DLD1 (cell line): ENCODE measurements around the gene DNAI2.

ENCODE experiments used
- in situ Hi-C: cut with HindIII; loops from 2 replicates; pipeline ENCODE4 v1.10.0; 2017; ENCODE audit warnings: low sequenced_read_pairs

DNAI2 gene

DNA sequence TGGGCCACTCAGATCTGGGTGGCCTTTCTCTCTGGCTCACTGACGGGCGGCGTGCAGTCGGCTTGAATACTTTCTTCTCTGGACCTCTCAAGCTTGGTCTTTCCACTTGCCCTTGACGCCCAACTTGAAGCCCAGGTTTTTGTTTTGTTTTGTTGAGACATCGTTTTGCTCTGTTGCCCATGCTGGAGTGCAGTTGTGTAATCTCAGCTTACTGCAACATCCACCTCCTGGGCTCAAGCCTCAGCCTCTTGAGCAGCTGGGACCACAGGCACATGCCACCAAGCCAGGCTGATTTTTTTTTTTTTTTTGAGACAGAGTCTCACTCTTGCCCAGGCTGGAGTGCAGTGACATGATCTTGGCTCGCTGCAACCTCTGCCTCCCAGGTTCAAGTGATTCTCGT lies 29.3 kb downstream of the DNAI2 start:
- in situ Hi-C loops, result loop anchor here (5.0 to 10.0 kb wide), 3 partner anchors 44 to 181 kb away; no protein-coding TSS in a partner anchor

DNA sequence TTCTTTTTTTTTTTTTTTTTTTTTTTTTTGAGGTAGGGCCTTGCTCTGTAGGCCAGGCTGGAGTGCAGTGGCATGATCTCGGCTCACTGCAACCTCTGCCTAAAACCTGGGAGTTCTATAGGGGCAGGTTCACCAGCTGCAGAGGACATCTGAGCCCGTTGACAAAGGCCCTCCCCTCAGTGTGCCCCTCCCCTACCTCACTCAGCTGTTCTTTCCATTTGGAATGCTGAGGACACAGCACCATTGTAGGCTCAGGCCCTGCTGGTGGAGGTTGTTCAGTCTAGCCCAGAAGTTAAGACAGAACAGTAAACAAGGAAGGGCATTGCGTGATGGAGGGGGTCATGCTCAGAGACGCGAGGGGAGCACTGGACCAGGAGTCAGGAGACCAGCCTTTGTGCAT lies 30.1 kb downstream of the DNAI2 start:
- in situ Hi-C loops, result loop anchor here (5.0 to 10.0 kb wide), 3 partner anchors 43 to 181 kb away; no protein-coding TSS in a partner anchor

DNA sequence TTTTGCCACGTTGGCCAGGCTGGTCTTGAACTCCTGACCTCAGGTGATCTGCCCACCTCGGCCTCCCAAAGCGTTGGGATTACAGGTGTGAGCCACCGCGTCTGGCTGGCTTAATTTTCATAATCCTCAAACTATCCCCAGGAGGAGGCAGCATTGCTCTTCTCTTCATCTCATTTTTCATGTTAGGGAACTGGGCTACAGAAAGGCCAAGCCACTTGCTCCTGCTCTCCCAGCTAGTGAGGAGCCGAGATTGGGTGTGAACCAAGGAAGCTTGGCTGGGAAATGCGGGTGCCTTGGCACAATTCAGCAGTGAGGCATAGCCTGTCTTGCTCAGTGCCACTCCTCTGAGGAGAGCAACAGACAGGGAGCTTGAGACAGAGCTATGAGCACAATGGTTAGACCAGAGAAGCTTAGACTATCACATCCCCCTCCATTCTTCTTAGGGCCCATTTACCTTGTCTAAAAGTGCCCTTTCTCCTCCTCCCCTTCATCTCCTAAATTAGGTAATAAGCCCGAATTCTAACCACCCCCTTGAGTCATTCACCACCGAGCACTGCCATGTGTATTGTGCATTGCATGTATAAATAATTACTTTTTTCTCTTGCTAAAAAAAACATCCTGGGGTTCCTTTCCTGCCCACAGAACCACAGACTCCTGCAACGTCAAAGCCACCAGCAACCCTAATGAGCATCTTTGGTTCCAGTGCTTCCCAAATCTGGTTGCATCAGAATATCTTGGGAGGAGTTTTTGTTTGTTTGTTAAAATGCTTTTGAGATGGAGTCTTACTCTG lies 32.0 kb downstream of the DNAI2 start:
- in situ Hi-C loops, result loop anchor here (10.0 kb wide), 2 partner anchors 71 to 179 kb away; no protein-coding TSS in a partner anchor

DNA sequence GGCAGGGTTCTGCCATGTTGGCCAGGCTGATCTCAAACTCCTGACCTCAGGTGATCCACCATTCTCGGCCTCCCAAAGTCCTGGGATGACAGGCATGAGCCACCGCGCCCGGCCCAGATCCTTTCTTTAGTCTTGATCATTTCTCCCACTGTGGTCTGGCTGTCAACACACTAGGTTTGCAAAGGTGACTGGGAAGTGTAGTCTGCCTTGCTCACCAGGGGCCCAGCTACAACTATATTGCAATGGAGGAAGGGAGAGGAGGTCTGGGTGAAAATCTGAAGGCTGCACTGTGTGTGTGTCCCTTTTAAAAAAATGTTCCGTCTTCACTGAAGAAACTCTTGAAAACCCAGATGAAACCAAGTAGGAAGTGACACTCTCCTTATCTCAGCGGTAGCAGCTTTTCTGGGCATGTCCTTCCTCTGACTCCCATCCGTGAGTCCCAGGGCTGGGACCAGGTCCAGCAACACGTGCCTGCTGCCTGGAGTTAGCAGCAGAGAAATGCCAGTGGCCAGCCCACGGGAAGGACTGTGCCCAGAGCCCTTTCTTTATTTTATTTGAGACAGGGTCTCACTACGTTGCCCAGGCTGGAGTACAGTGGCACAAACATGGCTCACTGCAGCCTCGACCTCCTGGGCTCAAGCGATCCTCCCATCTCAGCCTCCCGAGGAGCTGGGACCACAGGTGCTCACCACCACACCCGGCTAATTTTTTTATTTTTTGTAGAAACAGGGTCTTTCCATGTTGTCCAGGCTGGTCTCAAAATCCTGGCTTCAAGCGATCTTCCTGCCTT lies 34.1 kb downstream of the DNAI2 start:
- in situ Hi-C loops, result loop anchor here (10.0 kb wide), 2 partner anchors 73 to 177 kb away; no protein-coding TSS in a partner anchor

DNA sequence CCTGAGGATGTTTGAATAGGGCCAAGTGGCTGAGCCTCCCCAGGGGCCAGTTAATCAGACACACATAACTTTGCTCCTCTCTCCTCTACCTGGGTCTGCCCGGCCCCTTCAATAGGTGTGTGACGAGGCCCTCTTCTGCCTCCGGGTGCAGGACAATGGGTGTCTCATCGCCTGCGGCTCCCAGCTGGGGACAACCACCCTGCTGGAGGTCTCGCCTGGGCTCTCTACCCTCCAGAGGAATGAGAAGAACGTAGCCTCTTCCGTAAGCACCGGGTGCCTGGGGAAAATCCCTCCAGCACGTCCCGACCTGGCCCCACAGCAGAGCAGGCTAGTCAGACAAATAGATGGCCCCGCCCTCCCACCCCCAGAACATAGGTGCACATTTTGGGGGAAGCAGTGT lies 35.9 kb downstream of the DNAI2 start:
- in situ Hi-C loops, result loop anchor here (10.0 kb wide), 2 partner anchors 75 to 175 kb away; no protein-coding TSS in a partner anchor

DNA sequence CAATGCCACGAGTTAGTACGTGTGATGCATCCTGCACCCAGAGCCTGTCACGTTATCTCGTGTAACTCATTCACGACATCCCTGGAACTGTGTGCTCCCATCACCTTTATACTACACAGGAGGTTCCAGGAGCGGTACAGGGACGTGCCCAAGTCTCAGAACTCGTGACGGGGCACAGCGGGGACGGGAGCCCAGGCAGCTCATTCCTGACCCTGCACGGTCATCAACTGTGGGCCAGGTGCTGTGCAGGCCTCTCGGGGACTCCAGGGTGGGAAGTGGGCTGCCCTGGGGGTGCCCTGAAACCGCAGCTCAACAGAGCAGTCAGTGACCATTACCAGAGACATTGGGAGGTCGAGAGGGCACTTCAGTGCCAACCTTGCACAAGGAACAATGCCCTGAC lies 40.8 kb downstream of the DNAI2 start:
- in situ Hi-C loops, result no loop called here

DNA sequence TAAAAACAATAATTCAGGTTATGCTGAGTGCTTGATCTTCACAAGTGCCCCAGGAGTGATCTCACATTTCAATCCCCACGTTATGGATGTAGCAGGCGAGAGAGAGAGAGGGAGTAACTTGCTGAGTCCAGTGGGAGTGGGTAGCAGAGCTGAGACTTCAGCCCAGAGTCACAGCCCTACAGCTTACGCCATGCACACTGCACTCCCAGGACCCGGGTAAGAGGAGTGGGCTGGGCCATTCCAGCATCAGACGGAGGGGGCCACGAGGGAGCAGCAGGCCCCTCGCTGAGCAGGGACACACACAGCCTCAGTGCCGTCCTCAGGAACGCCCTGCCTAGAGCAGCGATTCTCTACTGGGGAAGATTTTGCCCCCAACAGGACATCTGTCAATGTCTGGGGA lies 42.2 kb downstream of the DNAI2 start:
- in situ Hi-C loops, result no loop called here

DNA sequence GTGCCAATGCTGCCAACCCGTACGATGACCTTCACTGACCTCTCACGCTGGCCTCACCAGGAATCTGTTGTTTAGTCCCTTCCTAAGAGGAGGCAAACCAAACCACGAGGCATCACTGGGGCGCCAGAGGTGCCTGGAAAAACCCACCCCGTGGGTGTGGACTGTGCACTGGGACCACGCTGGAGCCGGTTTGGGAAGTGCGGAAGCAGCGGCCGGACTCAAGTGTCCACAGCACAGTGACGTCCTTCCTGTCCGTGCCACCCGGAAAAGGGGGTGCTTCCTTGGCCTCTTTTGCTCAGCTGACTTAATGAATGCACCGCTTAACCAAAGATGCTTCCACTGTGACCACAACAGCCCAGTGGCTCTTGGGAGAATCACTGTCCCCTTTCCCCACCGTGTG lies 43.0 kb downstream of the DNAI2 start:
- in situ Hi-C loops, result no loop called here

DNA sequence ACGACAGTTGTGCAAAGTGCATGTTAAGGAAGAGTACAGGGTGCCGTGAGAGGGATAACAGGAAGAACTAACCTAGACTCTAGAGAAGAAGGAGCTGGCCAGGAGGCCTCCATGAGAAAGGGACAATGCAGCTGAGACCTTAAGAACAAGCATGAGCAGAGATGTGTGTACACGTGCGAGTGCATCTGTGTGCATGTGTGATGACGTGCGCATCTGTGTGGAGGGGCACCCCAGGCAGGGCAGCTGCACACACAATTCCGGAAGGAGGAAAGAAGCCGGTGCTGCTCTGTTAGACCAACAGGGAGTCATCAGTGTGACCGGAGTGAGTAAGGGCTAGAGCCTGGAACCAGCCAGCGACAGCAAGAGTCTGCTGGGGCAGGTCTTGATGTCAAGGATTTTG lies 44.4 kb downstream of the DNAI2 start:
- in situ Hi-C loops, result no loop called here

DNA sequence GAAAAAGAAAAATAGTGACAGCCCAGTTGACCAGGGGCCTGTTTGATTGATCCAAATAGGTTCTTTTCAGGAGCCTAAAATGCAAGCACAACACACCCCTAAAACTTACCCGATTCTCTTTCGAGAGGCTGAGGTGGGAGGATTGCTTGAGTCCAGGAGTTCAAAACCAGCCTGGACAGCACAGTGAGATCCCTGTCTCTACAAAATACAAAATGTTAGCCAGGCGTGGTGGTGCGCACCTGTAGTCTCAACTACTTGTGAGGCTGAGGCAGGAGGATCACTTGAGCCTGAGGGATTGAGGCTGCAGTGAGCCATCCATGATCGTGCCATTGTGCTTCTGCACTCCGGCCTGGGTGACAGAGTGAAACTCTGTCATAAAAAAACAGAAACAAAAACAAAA lies 50.5 kb downstream of the DNAI2 start:
- in situ Hi-C loops, result no loop called here

DNA sequence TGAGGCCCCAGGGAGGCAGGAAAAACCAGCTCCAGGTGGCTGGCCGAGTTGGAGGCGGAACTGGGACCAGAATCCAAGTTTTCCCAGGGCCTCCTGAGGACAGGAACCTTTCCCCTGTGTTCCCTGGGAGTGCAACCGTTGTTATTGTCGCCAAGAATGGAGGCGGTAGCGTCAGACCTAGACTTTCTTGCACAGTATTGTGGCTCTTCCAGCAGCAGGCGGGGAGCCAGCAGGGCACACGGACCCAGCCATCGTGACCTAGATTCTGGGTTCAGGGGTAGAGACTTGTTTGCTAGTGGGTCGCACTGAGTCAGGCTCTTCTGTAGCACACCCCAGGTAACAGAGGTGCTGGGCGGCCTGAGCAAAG lies 51.3 kb downstream of the DNAI2 start:
- in situ Hi-C loops, result no loop called here

DNA sequence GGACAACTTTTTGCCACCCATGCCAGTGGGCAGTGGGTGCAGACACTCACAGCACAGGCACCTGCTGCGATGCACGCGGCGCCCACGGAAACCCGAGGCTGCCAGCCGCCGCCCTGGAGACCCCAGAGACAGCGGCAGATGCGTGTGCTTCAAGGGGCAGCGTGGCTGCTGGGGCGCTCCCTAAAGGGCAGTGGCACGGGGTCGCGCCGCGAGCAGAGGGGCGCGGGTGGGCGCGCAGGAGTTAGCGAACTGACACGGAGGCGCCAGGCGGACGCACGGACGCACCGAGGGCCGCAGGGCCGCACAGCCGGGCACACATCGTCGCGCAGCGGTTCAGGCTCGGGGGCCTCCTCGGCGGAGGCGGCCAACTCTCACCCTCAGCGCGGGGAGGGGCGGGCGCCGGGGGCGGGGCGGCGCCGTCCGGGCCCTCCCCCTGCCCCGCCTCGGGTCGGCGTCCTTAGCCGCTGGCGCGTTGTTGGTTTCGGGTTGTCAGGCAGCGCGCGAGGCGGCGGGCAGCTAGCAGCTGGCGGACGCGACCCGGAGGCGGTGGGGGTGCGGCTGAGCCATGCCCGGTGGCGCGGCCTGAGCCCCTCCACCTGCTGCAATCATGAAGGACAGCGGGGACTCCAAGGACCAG lies 51.8 kb downstream of the DNAI2 start, which contains the start of gene KIF19:
Gene KIF19 (plus strand): TSS at position 484 of the 637 bp plus-strand sequence. CDS start 124 bp downstream, at position 608.
- in situ Hi-C loops, result no loop called here

DNA sequence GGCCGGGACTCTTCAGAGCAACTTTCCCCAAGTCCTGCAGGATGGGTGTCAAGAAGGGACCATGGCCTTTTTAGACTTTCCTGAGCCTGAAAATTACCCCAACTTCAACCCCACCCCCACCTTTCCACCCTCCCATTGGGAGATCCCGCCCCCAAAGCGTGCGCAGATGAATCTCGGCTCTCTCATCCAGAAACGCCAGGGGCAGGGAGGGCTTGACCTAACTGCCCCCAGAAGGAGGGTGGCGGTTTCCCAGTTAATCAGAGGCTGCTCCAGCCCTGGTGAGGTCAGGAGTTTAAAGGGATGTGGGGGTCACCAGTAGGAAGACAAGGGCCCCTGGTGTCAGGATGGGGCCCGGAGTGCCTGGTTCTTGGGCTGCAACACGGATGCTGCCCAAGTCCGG lies 52.5 kb downstream of the DNAI2 start:
- in situ Hi-C loops, result no loop called here

DNA sequence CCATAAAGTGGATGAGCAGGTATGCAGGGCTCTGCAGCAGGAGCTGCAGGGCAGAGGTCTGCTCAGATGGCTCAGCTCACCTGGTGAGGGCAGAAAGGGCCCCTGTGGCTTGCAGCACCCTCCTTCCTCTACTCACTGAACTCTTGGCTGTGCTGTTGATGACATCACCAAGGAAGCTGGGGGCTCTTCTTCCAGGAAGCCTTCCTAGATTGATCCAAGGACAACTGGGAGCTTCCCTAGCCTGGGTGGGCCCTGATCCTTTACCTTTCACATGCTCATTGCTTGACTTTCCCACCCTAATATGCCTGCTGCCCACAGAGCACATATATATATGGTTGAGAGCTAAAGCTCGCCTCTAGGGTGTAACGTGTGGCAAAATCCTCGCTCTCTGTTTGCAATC lies 54.5 kb downstream of the DNAI2 start:
- in situ Hi-C loops, result no loop called here

DNA sequence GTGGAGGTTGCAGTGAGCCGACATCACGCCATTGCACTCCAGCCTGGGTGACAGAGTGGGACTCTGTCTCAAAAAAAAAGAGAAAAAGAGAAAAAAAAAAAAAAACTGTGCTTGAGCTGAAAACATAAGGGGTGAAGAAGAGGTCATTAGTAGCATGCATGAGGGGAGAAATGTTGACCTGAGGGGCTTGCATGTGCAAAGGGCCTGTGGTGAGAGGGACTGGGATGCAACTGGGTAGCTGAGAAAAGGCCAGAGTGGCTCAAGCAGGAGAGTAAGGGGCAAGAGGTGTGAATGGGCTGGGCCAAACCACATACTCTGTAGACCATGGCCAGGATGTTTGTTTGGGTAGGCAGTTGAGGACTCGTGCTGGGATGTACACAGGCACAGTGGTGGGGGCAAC lies 55.3 kb downstream of the DNAI2 start:
- in situ Hi-C loops, result no loop called here

DNA sequence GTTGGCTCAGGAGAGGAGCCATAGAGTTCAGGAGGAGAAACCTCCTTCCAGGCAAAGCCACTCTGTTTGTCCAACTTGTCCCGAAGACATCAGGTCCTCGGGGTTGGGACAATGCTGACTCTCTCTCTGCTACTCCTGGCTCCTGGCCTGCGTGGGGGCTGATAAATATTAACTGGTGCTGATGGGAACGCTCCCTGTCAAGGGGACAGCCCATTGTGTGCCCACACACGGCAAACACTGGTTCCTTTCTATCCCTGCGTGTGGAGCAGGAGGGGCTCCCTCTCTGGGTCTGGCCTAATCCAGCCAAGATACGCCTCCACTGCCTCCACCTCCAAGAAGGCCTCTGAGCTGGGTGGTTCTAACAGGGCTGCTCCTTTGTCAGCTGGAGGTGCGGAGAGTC lies 56.4 kb downstream of the DNAI2 start:
- in situ Hi-C loops, result no loop called here

DNA sequence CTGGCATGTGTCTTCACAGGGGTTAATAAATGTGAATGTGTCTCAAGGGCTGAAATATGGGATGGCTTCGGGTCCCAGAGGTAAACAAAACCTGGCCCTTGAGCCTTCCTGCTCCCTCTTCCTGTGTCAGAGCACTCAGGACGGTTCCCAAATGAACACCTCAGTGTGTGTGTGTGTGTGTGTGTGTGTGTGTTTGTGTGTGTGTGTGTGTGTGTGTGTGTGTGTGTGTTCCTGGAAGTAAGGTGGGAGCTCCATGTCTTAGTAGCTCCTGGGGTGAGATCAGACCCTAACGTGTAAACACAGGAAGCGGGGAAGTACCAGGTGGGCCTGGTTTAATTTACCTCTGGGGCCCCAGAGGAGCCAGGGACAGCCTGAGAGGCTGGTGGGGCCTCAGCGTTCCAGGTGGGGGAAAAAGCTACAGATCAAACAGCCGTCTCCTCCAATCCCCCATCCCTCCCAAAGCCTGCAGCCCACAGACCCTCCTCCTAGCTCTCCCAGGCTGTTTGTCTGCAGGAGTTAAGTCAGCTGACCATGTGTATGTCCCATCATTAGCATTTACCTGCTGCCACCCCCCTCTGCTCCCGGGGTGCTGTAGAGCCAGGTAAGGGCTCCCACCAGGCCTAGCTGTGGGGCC lies 58.1 kb downstream of the DNAI2 start:
- in situ Hi-C loops, result no loop called here

DNA sequence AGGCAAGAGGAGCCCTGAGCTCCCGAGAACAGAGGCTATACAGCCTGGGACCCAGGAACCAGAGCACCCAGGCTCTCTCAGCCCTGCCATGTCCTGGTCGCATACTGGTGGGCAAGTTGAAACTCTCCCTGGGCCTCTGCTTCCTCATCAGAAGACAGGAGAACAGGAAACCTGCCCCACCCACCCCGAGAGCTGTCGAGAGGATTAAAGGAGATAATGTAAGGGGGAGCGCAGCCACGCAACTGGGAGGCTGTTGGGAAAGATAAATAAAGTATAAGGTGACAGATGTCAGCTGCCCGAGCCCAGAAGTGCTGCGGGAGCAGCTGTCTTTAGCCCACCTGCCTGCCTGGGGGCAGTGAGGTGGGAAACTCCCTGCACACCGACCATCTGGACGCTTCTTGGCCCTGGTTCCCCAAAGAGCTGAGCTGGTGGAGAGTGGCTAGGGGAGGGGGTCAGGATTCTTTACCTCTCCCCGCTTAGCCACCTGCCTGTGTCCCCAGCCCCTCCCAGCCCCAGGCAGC lies 58.8 kb downstream of the DNAI2 start:
- in situ Hi-C loops, result no loop called here

DNA sequence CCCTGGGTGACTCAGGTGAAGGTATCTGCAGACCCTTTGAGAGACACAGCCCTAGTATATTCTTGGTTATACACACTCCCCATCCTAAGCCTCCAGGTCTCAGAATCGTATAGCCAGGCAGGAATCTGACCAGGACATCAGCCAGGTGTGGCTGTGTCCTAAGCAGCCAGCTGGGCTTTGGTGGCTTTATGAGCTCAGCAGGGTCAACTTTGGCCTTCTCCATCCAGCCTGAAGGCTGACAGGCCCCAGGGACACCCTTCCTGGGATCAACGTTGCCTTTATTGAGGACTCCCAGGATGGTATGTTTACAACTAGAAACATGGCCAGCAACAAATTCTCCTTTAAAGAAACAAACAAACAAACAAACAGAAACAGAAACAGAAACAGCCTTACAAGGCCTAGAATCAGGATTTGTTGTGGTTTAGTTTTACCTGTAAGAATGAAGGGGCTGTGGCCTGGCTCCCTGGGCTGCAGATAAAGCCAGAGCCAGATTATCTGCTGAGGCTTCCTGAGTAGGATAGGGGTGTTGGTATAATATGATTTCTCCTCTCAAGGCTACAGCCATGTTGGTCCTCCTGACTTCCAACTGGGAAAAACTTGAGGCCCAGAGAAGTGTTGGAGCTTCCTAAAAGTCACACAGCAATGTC lies 60.5 kb downstream of the DNAI2 start:
- in situ Hi-C loops, result no loop called here

DNA sequence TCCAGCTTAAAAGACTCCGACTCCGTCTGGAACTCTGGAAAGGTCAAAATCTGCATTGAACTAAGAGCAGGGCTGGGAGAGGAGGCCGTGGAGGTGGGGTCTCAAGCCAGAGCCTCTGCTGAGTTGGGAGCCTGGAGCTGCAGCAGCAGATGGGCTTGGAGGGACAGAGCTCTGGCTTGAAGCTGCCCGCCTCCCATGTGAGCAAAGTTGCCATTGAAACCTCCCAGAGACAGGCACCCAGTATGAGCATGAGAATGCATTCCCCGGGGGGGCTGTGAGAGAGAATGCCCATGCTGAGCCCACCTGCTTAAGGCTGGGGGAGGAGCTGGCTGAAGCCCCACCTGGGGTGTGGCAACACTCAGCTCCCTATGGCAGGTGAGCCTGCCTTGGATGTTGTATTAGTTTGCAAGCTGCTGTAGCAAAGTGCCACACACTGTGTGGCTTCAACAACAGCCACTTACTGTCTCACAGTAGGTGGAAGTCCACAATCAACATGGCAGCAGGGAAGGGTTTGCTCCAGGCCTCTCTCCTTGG lies 61.6 kb downstream of the DNAI2 start:
- in situ Hi-C loops, result no loop called here
